Gastroesophageal sphincter (tissue), 3 donors: ENCODE measurements around the gene GPATCH8.

Experiments used
- CTCF ChIP-seq, 4 experiments: fragments of 200-600 bp in 2 of 4; fragments of 450-650 bp in 2 of 4; sonication (generic) in 1 of 4; IDR thresholded peaks; one replicate each; pipeline ENCODE4 v1.5.1; 2017 to 2019; ENCODE audit warnings: antibody characterized with exemption in 4 of 4, mild to moderate bottlenecking in 2 of 4, moderate library complexity in 2 of 4
- EP300 ChIP-seq: sonication (generic); formaldehyde crosslinking; IDR thresholded peaks from one replicate; pipeline ENCODE4 v1.6.1; 2017; ENCODE audit warnings: antibody characterized with exemption, mild to moderate bottlenecking
- POLR2A ChIP-seq, 2 donors: fragments of 450-650 bp; IDR thresholded peaks; one replicate each; pipeline ENCODE4 v1.6.1; 2017; ENCODE audit warnings: antibody characterized with exemption in 2 of 2, mild to moderate bottlenecking in 2 of 2, moderate library complexity in 1 of 2
- POLR2AphosphoS5 ChIP-seq: sonication (generic); formaldehyde crosslinking; IDR thresholded peaks from one replicate; pipeline ENCODE4 v1.6.1; 2017; ENCODE audit warnings: antibody characterized with exemption

- TF ChIP-seq CTCF (IDR thresholded peaks at IDR 0.05) (no peak), EP300 (no peak), POLR2A (IDR thresholded peaks at IDR 0.05) (no peak), POLR2AphosphoS5 (no peak)
Measured at GRCh38 chr17:44379887-44380286, 123.3 kb downstream of the GPATCH8 start.
